Duodenal mucosa (tissue), 2 donors: ENCODE measurements around the gene EFCAB9.
"Not testable (repeated sequence)": the region's sequence is repeated elsewhere in the genome, so short reads cannot be mapped to it uniquely, and the experiment has no call there.

ENCODE experiments used
- H3K27ac ChIP-seq: one replicate; pipeline ENCODE4 v1.7.0; 2013; ENCODE audit warnings: low read depth, low read length
- H3K27me3 ChIP-seq, 2 donors: one replicate each; pipeline ENCODE4 v1.7.0; 2013; ENCODE audit warnings: low read length in 2 of 2, control low read depth in 1 of 2; ENCODE audit not compliant: insufficient read depth in 2 of 2, control insufficient read depth in 1 of 2
- H3K36me3 ChIP-seq, 2 donors: one replicate each; pipeline ENCODE4 v1.7.0; 2013; ENCODE audit warnings: low read length in 2 of 2, control low read depth in 1 of 2; ENCODE audit not compliant: insufficient read depth in 2 of 2, control insufficient read depth in 1 of 2
- H3K4me1 ChIP-seq, 2 donors: one replicate each; pipeline ENCODE4 v1.7.0; 2013; ENCODE audit warnings: low read length in 2 of 2, control low read depth in 1 of 2; ENCODE audit not compliant: insufficient read depth in 2 of 2, control insufficient read depth in 1 of 2
- H3K4me3 ChIP-seq, 2 donors: one replicate each; pipeline ENCODE4 v1.7.0; 2013; ENCODE audit warnings: low read length in 2 of 2, low read depth in 1 of 2
- H3K9ac ChIP-seq, 2 donors: one replicate each; pipeline ENCODE4 v1.7.0; 2013; ENCODE audit warnings: low read length in 2 of 2, low read depth in 1 of 2
- H3K9me3 ChIP-seq, 2 donors: one replicate each; pipeline ENCODE4 v1.7.0; 2013; ENCODE audit warnings: low read length in 2 of 2, control low read depth in 1 of 2; ENCODE audit not compliant: control insufficient read depth in 1 of 2

Gene EFCAB9

DNA sequence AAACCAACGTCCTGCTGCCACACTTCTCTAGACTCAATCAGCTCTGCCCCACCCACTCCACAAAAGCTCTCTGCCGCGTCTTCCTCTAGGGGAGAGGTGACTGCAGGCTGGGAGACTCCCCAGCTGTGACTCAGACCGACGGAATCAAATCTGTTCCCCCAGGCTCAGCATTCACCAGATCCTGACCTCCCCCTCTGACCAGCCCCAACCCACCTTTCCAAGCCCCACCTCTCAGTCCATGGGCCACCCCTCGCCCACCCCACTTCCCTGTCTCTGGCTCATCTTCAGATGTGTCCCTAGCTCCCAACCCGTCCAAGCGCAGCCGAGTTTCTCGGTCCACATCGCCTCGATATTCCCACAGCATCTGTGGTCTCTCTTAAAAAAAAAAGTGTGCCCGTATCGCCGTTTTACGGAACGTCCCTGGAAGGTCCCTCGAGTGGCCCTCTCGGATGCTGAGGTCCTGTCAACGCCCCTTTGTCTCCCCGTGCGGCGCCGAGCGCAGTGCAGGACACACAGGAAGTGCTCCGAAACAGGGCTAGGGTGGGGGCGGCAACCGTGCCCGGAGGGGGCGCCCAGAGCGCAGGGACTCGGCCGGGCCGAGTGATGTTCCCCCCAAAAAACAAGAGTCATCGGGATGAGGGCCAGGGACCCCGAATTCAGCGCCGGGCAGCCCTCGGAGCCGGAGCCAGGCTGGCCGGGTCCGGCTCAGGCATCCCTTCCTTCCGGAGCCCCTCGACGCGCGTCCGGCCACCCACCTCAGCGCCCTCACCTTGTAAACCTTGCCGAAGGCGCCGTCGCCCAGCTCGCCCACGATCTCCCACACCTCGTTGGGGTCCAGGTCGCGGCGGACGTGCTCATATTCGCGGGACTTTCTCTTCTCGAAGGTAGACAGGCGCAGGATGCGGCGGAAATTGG lies 6.6 kb upstream of the EFCAB9 start:
- H3K36me3 ChIP-seq, result no peaks in the 10 kb centered on the region
- H3K27ac ChIP-seq, result peak overlapping the region; percentile 73
- no peaks in the 10 kb centered on the region for H3K27me3 ChIP-seq
- peaks cover 0 to 23% of the 10 kb centered on the region in 2 donors for H3K4me1 ChIP-seq
- peak overlapping the region; percentile 92 to 93 for H3K4me3 ChIP-seq
- no peaks in the 10 kb centered on the region for H3K9me3 ChIP-seq
- peak overlapping the region; percentile 67 to 68 for H3K9ac ChIP-seq

DNA sequence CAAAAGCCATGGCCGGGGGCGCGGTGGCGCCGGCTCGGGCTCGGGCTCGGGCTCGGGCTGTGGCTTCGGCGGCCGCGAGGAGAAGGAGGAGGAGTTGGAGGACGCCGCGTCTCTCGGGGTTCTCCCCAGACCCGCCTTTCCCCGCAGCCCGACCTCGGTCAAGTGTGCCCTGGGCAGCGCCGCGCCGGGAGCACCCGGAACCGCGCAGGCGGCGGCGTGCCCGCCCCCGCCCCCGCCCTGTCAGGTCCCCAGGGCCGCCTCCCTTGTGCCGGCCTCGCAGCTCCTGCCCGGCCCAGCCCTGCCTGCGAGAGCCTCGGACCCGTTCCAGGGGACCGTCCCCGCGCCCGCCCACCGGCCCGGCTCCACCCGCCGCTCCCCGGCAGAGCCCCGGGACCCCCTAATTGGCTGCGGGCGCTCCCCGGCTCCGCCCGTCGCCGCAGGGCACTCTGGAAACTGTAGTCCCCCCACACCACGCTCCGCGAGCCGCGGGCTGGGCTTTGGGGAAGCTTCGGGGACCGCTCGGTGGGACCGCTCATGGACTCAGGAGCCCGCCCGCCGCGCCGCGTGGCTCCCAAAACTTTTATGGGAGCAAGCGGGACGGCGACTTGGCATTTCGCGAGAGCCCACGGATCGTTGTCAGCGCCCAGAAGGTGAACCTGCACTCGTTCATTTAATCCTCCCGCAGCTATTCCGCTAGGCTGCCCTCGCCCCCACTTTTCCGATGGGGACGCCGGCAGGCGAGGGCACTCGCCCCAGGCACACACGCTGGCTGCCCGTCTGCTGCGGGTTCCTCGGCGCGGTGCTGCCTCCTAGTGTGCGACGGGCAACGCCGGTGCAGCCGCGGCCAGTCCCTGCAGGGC lies 5.7 kb upstream of the EFCAB9 start, which contains the start of gene STK10:
TSS of gene STK10 (minus strand) at position 192 of the 860 bp plus-strand sequence. CDS start at position 10, 182 bp downstream.
- H3K4me1 ChIP-seq, result peaks cover 0 to 23% of the 10 kb centered on the region in 2 donors
- H3K4me3 ChIP-seq, result peak within 1 kb of the TSS; percentile 92 to 93
- no peaks in the 10 kb centered on the region for H3K36me3 ChIP-seq
- H3K27me3 ChIP-seq, result no peaks in the 10 kb centered on the region
- H3K27ac ChIP-seq, result peak within 1 kb of the TSS; percentile 73
- no peaks in the 10 kb centered on the region for H3K9me3 ChIP-seq
- peak within 1 kb of the TSS; percentile 67 to 68 for H3K9ac ChIP-seq

DNA sequence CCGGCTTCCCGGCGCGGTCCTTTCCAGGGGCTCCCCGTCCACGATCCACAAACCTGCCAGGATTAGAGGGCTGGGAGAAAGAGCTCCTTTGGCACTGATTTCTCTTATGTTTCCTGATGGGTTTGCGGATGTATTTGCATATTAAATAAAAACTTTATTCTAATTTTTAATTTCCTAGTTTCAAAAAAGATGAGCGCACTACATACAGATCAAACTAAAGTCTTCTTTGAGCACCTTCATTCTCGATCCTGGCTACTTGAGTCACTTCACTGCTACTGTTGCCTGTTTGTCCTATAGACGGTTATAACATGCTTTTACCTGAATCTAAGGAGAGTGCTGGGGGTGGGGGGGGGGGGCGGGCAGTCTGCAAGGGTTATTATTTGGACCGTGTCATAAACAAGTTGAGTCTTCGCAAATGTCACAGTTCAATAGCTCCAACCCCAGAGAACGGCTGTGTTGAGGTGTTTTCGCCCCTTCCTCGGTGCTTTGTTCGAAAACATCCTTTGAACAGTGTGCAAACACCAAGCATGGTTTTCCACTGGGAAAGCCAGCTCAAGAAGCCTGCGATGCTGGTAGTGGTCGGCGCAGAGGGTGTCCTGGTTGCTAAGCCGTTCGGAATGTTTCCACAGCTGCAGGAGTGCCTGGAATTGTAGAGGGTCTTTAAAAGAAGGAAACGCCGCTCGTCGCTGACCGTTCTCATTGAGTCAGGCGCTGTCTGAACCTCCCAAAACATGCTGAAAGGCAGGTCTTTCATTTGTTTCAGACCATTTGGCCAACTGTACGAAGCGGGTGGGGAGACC lies 4.9 kb upstream of the EFCAB9 start:
- Histone ChIP-seq H3K9me3 (no peaks in the 10 kb centered on the region), H3K9ac (no peak overlapping the region), H3K27ac (no peak overlapping the region), H3K27me3 (no peaks in the 10 kb centered on the region), H3K36me3 (no peaks in the 10 kb centered on the region), H3K4me1 (peaks cover 0 to 22% of the 10 kb centered on the region in 2 donors), H3K4me3 (peak overlapping the region; percentile 79 to 93)

DNA sequence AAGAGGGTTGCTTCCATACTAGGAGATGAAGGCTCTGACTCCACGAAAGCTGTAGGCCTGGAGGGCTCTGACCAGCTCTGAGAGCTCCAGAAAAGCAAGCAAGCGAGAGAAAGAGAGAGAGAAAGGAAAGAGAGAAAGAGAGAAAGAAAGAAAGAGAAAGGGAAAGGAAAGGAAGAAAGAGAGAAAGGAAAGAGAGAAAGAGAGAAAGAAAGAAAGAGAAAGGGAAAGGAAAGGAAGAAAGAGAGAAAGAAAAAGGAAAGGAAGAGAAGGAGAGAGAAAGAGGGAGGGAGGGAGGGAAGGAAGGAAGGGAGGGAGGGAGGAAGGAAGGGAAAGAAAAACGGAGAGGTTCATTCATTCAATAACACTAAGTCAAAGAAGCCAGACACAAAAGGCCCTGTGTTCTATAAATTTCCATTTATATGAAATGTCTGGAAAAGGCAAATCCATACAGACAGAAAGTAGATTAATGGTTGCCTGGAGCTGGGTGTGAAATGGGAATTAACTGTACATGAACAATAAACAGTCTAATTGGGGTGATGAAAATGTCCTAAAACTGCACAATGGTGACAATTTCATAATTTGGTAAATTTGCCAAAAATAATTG lies 4.2 kb upstream of the EFCAB9 start:
- Histone ChIP-seq H3K27ac (no peak overlapping the region), H3K4me3 (no peak overlapping the region), H3K9ac (no peak overlapping the region), H3K36me3 (no peaks in the 10 kb centered on the region), H3K27me3 (no peaks in the 10 kb centered on the region), H3K4me1 (peaks cover 0 to 18% of the 10 kb centered on the region in 2 donors), H3K9me3 (no peaks in the 10 kb centered on the region)

DNA sequence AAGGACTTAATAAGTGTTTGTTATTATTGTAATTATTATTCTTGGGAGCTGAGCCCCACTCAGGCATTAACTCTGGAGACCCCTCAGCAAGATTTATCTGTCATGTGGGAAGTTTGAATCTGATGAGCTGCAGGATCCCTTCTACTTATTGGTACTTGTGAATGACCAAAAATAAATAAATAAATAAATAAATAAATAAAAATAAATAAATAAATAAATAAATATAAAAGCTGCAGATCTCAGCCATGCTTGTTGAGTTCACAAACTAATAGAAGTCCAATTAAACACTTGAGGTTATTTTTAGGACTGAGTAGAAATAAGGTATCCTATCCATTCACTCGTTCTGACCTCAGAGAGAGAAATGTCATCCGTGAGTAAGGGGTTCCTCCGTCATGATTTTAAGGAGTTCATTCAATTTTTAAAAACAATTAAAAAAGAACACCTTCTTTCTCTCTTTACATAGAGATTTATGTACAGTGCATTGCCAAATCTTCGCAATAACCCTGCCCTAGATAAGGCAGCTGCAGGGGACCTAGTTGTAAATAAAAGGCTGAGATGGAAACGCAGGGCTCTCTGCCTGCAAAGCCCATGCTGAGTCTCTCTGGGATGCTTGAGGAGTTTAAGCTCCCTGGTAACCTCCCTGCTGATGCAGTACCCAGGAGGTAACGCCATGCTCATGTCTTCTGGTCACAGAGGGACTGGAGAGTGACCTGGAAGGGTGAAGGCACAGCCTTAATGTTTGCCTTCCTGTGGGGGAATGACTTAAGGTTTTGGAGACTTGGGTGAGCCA lies 1.2 kb downstream of the EFCAB9 start:
- H3K9ac ChIP-seq, result no peak overlapping the region
- no peak overlapping the region for H3K4me3 ChIP-seq
- H3K4me1 ChIP-seq, result no peaks in the 10 kb centered on the region
- no peaks in the 10 kb centered on the region for H3K36me3 ChIP-seq
- H3K9me3 ChIP-seq, result no peaks in the 10 kb centered on the region
- H3K27ac ChIP-seq, result no peak overlapping the region
- H3K27me3 ChIP-seq, result no peaks in the 10 kb centered on the region

DNA sequence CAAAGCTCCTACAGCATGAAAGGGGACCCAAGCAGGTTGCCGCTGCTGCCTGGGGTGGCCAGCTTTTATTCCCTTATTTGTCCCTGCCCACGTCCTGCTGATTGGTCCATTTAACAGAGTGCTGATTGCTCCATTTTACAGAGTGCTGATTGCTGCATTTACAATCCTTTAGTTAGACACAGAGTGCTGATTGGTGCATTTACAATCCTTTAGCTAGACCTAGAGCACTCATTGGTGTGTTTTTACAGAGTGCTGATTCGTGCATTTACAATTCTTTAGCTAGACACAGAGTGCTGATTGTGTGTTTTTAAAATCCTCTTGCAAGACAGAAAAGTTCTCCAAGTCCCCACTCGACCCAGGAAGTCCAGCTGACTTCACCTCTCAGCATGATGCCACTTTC lies 3.8 kb downstream of the EFCAB9 start:
- H3K4me1 ChIP-seq, H3K4me3 ChIP-seq, H3K9me3 ChIP-seq, H3K9ac ChIP-seq, H3K27ac ChIP-seq, H3K27me3 ChIP-seq, H3K36me3 ChIP-seq: not testable (repeated sequence)

DNA sequence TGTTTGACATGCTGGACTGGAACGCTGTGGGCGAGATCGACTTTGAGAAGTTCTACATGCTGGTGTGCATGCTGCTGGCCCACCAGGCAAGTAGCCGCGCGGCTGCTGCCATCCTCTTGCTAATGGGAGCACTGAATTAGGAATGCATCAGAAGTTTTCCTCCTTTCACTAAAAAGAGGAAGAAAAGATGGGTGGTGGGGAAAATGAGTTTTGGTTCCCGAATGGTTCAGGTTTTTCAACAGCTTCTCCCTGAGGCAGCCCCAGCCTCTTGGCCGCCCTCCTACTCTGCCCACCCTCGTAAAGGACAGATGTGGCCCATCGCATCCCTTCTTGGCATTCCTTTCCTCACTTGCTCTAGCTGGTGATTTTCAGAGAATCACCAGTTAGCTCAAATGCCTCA lies 5.5 kb downstream of the EFCAB9 start:
- Histone ChIP-seq H3K27ac (no peak overlapping the region), H3K4me3 (no peak overlapping the region), H3K9me3 (no peaks in the 10 kb centered on the region), H3K9ac (no peak overlapping the region), H3K36me3 (no peaks in the 10 kb centered on the region), H3K4me1 (no peaks in the 10 kb centered on the region), H3K27me3 (no peaks in the 10 kb centered on the region)

DNA sequence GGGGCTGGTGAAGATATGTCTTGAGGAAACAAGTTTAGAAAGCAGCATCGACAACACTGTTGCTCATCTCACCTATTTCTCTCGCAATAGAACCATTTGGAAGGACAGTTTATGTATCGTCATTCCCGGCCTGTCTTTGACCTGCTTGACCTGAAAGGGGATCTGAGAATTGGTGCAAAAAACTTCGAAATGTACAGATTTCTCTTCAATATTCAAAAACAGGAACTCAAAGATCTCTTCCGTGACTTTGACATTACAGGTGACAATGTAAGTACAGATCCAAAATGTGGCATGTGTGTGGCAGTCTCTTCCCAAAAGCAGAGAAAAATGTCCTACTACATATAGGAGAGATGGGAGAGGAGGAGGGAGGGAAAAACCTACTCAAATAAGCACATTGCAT lies 6.5 kb downstream of the EFCAB9 start:
- no peaks in the 10 kb centered on the region for H3K27me3 ChIP-seq
- H3K4me1 ChIP-seq, result no peaks in the 10 kb centered on the region
- H3K27ac ChIP-seq, result no peak overlapping the region
- H3K36me3 ChIP-seq, result no peaks in the 10 kb centered on the region
- H3K9me3 ChIP-seq, result no peaks in the 10 kb centered on the region
- no peak overlapping the region for H3K9ac ChIP-seq
- no peak overlapping the region for H3K4me3 ChIP-seq

DNA sequence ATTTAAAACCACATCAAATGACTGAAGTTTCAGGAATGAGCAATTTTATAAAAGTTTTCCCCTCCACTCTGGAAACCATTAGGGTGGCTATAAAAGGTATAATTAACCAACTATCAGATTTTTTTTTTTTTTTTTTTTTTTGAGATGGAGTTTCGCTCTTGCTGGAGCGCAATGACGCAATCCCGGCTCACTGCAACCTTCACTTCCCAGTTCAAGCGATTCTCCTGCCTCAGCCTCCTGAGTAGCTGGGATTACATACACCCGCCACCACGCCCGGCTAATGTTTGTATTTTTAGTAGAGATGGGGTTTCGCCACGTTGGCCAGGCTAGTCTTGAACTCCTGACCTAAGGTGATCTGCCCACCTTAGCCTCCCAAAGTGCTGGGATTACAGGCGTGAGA lies 12.0 kb downstream of the EFCAB9 start:
- H3K27me3 ChIP-seq, H3K4me3 ChIP-seq: not testable (repeated sequence)

More for the DNA sequence above, 12.0 kb downstream of the EFCAB9 start:
- not testable (repeated sequence) for H3K36me3 ChIP-seq, H3K27ac ChIP-seq, H3K9ac ChIP-seq, H3K9me3 ChIP-seq, H3K4me1 ChIP-seq
